IPS DF 6.9 (cell line): ENCODE results near the gene TTYH3.

Experiments used
- DNase-seq: peaks from one replicate; pipeline ENCODE4 v3.0.0-alpha.2; 2013; ENCODE audit warnings: low read depth, low spot score
- H3K27ac ChIP-seq: one replicate; pipeline ENCODE4 v1.5.1; 2013; ENCODE audit warnings: low read length, control low read depth
- H3K27me3 ChIP-seq: 2 replicates; pipeline ENCODE4 v1.6.1; 2013; ENCODE audit warnings: mild to moderate bottlenecking, low read length; ENCODE audit not compliant: control insufficient read depth, insufficient read depth
- H3K36me3 ChIP-seq: 2 replicates; pipeline ENCODE4 v1.6.1; 2013; ENCODE audit warnings: low read length; ENCODE audit not compliant: control insufficient read depth, insufficient read depth
- H3K4me1 ChIP-seq: 2 replicates; pipeline ENCODE4 v1.6.1; 2013; ENCODE audit warnings: low read length; ENCODE audit not compliant: control insufficient read depth, insufficient read depth
- H3K4me3 ChIP-seq: 2 replicates; pipeline ENCODE4 v1.5.1; 2013; ENCODE audit warnings: mild to moderate bottlenecking, low read length
- H3K9me3 ChIP-seq: 2 replicates; pipeline ENCODE4 v1.6.1; 2013; ENCODE audit warnings: low read length, inconsistent platforms; ENCODE audit not compliant: control insufficient read depth, insufficient read depth
- WGBS: extraction: QIAGEN DNeasy Blood & Tissue Kit; methylation state at CpG from one replicate; pipeline ENCODE4 v1.1.7; 2013; ENCODE audit warnings: mixed read lengths, missing lambda C conversion rate; ENCODE audit not compliant: insufficient read length, insufficient coverage; 5-methylcytosine and 5-hydroxymethylcytosine counted together

The TTYH3 gene

GRCh38 chr7:2644562-2645273 lies 12.9 kb downstream of the TTYH3 start:
- Histone ChIP-seq H3K27ac (no peak overlapping the region), H3K4me1 (peaks cover 29% of the 10 kb centered on the region)
- no peak for DNase-seq

DNA sequence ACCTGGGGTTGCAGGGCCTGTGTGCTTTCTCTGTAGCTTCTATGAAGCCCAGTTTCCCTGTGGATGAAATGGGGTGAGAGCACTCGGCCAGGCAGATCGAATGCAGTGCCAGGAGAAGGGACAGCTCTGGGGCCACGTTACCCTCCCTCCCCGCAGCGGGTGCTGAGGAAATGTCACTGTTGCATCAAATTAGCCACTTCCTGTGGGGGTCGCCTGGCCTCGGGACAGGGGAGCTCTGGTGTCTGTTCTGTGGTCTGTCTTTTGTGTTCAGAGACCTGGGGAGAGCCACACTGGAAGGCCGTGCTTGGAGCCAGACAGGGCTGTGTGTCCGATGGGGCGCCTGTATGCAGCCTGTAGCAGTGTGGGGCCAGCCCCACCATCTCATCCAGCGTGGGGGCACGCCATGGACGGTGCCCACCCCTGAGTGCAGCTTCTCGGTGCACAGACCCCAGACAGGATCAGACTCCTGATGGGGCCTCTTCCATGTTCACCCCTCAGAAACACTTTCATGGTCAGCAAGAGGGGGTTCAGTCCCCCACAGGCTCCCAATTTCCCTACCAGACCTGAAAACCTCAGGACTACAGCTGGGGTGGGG lies 13.6 kb downstream of the TTYH3 start:
- no CpG with 5 or more reads among the region's 14 CpGs for WGBS
- peaks cover 27% of the 10 kb centered on the region for H3K4me1 ChIP-seq
- peaks cover 24% of the 10 kb centered on the region for H3K36me3 ChIP-seq
- no peak overlapping the region for H3K27ac ChIP-seq
- no peak for DNase-seq
- no peak overlapping the region for H3K4me3 ChIP-seq
- no peaks in the 10 kb centered on the region for H3K9me3 ChIP-seq
- no peaks in the 10 kb centered on the region for H3K27me3 ChIP-seq

More at GRCh38 chr7:2644562-2645273, 12.9 kb downstream of the TTYH3 start:
- Histone ChIP-seq H3K36me3 (peaks cover 24% of the 10 kb centered on the region), H3K9me3 (no peaks in the 10 kb centered on the region), H3K4me3 (no peak overlapping the region), H3K27me3 (no peaks in the 10 kb centered on the region)
- no CpG with 5 or more reads among the region's 18 CpGs for WGBS

DNA sequence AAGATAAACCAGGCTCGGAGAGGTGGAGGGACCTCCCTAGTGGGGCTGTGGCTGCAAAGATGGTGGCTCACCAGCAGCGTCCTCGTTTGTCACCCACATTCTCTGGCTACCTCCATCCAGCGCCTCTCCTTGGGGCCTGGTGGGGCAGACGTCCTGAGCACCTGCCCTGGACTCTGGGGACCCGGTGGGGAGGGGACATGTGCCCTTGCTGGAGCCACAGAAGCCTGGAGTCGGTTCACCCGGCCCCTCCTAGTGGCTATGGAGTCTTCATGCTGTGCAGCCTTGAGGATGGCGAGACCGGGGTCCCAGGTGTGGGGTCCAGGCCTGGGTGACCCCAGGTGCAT lies 14.5 kb downstream of the TTYH3 start:
- DNase-seq: no peak
- H3K27ac ChIP-seq: no peak overlapping the region
- no peaks in the 10 kb centered on the region for H3K27me3 ChIP-seq
- no peak overlapping the region for H3K4me3 ChIP-seq
- peaks cover 22% of the 10 kb centered on the region for H3K4me1 ChIP-seq
- H3K9me3 ChIP-seq: no peaks in the 10 kb centered on the region
- peaks cover 24% of the 10 kb centered on the region for H3K36me3 ChIP-seq
- WGBS: no CpG with 5 or more reads among the region's 10 CpGs

- H3K9me3 ChIP-seq: no peaks in the 10 kb centered on the region
- H3K27ac ChIP-seq: no peak overlapping the region
- peaks cover 19% of the 10 kb centered on the region for H3K4me1 ChIP-seq
- H3K4me3 ChIP-seq: no peak overlapping the region
- no peak for DNase-seq
- H3K27me3 ChIP-seq: no peaks in the 10 kb centered on the region
- H3K36me3 ChIP-seq: peaks cover 28% of the 10 kb centered on the region
- no CpG with 5 or more reads among the region's 73 CpGs for WGBS
These were observed 15.1 kb downstream of the TTYH3 start for GRCh38 chr7:2646680-2647571.

DNA sequence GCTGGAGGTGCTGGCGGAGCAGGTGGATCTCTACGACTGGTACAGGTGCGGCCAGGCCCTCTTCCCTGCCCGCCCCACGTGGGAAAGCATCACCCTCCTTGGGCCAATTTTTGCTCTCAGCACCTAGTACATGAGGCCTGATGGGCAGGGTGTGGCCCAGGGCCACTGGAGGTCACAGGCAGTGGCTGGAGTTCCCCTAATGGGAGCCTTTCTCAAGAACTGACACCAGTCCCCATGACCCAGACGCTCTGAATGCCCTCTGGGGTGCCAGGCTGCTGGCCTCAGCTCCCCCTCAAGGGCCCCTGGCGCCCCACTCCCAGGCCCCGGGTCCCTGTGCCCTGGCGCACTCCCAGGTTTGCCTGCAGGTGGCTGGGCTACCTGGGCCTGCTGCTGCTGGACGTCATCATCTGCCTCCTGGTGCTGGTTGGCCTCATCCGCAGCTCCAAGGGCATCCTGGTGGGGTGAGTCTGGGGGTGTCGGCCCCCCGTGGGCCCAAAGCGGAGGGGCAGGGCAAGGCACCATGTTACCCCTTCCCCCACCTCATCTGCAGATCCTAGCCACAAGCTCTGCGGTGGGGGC lies 15.9 kb downstream of the TTYH3 start:
- Histone ChIP-seq H3K27ac (no peak overlapping the region), H3K4me3 (no peak overlapping the region), H3K9me3 (no peaks in the 10 kb centered on the region), H3K36me3 (peaks cover 29% of the 10 kb centered on the region), H3K4me1 (peaks cover 19% of the 10 kb centered on the region), H3K27me3 (no peaks in the 10 kb centered on the region)
- no peak for DNase-seq
- no CpG with 5 or more reads among the region's 15 CpGs for WGBS

DNA sequence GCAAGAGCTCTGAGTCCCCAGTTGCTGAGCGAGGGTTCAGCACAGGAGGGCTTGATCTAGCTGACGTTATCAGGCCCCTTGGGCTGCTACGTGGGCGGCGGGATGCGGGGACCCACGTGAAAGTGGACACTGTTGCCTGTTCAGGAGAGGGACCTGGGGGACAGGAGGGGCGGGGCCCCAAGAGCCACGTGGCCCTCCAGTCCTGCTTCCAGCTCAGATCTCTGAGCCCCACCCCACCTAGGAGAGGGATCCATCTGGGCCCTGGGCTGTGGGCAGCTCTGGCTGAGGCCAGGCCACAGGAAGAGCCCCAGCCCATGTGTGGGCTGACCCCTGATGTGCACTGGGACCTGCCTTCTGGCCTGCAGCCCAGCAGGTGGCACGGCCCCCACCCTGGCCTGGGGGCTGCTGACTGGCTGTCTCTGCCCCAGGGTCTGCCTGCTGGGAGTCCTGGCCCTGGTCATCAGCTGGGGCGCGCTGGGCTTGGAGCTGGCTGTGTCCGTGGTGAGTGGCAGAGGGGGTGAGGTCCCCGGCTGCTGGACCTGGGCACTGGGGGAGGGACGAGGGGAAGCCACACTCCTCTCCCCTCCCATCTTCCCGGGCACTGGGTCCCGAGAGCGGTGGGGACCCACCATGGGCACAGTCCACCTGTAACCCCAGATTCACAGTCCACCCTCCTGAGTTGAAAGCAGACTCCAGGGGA lies 17.5 kb downstream of the TTYH3 start:
- no CpG with 5 or more reads among the region's 18 CpGs for WGBS
- Histone ChIP-seq H3K27me3 (no peaks in the 10 kb centered on the region), H3K27ac (no peak overlapping the region), H3K36me3 (peaks cover 25% of the 10 kb centered on the region), H3K9me3 (no peaks in the 10 kb centered on the region), H3K4me3 (no peak overlapping the region), H3K4me1 (peaks cover 10% of the 10 kb centered on the region)
- DNase-seq: no peak

DNA sequence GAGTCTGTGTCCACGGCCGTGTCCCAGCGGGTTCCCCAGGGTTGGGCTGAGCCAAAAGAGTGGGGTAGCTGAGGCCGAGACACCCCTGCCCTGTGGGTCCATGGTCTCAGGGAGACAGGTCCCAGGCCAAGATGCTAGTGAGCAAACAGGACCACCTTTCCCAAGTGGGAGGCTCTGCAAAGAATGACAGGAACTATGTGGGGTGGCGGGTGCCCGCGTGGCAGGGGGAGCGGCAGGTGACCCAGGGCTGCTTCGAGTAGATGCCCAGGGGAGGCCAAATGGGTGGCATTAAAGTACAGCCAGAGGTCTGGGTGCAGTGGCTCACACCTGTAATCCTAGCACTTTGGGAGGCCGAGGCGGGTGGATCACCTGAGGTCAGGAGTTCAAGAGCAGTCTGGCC lies 18.2 kb downstream of the TTYH3 start:
- no peak for DNase-seq
- Histone ChIP-seq H3K36me3 (peaks cover 25% of the 10 kb centered on the region), H3K4me3 (no peak overlapping the region), H3K9me3 (no peaks in the 10 kb centered on the region), H3K27me3 (no peaks in the 10 kb centered on the region), H3K4me1 (peaks cover 6% of the 10 kb centered on the region), H3K27ac (no peak overlapping the region)
- no CpG with 5 or more reads among the region's 11 CpGs for WGBS

DNA sequence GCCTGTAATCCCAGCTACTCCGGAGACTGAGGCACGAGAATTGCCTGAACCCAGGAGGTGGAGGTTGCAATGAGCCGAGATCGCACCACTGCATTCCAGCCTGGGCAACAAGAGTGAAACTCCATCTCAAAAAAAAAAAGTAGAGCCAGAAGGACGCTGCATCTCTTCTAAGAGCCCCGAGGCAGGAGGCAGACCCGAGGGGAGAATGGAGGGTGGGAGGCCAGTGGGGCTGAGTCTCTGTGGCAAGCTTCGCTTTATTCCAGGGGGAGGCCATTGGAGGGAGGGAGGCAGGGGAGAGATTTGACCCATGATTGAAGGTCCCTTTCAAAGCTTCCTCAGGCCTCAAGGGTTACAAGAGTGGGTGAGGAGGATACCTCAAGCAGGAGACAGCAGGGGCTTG lies 18.7 kb downstream of the TTYH3 start:
- WGBS: no CpG with 5 or more reads among the region's 8 CpGs
- no peak overlapping the region for H3K4me3 ChIP-seq
- no peak for DNase-seq
- H3K36me3 ChIP-seq: peaks cover 25% of the 10 kb centered on the region
- H3K4me1 ChIP-seq: peaks cover 6% of the 10 kb centered on the region
- H3K9me3 ChIP-seq: no peaks in the 10 kb centered on the region
- no peaks in the 10 kb centered on the region for H3K27me3 ChIP-seq
- no peak overlapping the region for H3K27ac ChIP-seq

- no peak overlapping the region for H3K27ac ChIP-seq
- no CpG with 5 or more reads among the region's 15 CpGs for WGBS
- H3K4me3 ChIP-seq: no peak overlapping the region
- no peaks in the 10 kb centered on the region for H3K9me3 ChIP-seq
- H3K4me1 ChIP-seq: peaks cover 6% of the 10 kb centered on the region
- H3K36me3 ChIP-seq: peaks cover 30% of the 10 kb centered on the region
- DNase-seq: no peak
- H3K27me3 ChIP-seq: no peaks in the 10 kb centered on the region
These were observed 19.6 kb downstream of the TTYH3 start for GRCh38 chr7:2651336-2651735.
